Measurements from ENCODE around the gene SMC5. TPM values are rescaled to one million over a fixed set of nuclear protein-coding genes. Genes with fewer than 3 reads are reported as not detected.

The SMC5 gene
- total RNA-seq, 1 donor from 2014 or later: 25.4 TPM

DNA sequence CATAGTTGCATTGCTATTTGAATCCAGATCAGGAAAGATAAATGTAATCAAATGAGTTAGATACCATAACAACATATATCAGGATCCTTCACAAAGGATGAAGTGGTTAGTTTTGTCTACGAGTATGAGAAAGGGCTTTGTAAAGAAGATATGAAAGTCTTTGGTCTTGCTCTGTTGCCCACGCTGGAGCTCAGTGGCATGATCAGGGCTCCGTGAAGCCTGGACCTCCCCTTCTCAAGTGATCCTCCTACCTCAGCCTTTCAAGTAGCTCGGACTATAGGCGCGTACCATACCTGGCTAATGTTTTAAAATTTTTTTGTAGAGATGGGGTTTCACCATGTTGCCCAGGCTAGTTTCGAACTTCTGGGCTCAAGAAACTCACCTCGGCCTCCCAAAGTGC lies 1.8 kb downstream of the SMC5 start:
- H3K4me3 ChIP-seq (ENCODE audit: low read depth, low read length): no peak overlapping the region
- TF ChIP-seq, protein P1, sequence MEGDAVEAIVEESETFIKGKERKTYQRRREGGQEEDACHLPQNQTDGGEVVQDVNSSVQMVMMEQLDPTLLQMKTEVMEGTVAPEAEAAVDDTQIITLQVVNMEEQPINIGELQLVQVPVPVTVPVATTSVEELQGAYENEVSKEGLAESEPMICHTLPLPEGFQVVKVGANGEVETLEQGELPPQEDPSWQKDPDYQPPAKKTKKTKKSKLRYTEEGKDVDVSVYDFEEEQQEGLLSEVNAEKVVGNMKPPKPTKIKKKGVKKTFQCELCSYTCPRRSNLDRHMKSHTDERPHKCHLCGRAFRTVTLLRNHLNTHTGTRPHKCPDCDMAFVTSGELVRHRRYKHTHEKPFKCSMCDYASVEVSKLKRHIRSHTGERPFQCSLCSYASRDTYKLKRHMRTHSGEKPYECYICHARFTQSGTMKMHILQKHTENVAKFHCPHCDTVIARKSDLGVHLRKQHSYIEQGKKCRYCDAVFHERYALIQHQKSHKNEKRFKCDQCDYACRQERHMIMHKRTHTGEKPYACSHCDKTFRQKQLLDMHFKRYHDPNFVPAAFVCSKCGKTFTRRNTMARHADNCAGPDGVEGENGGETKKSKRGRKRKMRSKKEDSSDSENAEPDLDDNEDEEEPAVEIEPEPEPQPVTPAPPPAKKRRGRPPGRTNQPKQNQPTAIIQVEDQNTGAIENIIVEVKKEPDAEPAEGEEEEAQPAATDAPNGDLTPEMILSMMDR (IDR thresholded peaks at IDR 0.05; ENCODE audit: insufficient read depth, low read length, poor library complexity, severe bottlenecking): no peak
- H3K27me3 ChIP-seq (ENCODE audit: control insufficient read depth, insufficient read depth, low read length): no peaks in the 10 kb centered on the region
- H3K36me3 ChIP-seq (ENCODE audit: control insufficient read depth, insufficient read depth, low read length): peaks cover 1% of the 10 kb centered on the region
- DNase-seq (ENCODE audit: low read depth): no peak

DNA sequence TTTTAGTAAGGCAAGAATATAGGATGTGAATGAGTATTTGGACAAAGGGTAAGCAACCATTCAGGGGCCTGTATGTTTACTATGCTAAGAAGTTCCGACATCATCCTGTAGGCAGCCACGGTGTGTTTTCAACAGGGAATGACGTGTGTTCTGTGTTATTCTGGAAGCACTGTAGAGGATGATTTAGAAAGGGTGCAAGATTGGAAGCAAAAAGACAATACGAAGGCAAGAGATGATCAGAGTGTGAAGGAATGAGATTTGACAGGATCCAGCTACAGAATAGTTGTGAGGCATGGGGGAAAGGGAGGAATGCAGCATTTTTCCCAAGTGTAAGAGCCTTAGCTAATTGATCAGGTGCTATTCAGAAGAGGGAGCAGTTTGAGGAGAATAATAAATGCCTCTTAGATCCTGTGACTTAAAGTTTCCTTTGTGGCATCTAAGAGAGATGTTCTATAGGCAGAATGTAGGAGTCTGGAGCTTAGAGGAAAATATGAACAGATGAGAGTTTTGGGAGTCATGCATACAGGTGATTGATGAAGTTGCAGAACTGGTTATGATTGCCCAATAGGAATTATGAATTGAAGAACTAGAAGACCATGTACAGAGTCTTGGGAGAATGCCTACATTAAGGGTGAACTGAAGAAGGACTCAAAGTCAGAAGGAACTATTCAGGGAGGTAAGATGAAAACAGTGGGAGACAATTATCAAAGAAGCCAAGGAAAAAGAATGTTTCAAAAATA lies 2.5 kb downstream of the SMC5 start:
- H3K4me3 ChIP-seq (ENCODE audit: low read depth, low read length): no peak overlapping the region
- peaks cover 1% of the 10 kb centered on the region for H3K36me3 ChIP-seq (ENCODE audit: control insufficient read depth, insufficient read depth, low read length)
- no peak for DNase-seq (ENCODE audit: low read depth)
- no peaks in the 10 kb centered on the region for H3K27me3 ChIP-seq (ENCODE audit: control insufficient read depth, insufficient read depth, low read length)
- TF ChIP-seq, protein P1 (IDR thresholded peaks at IDR 0.05; ENCODE audit: insufficient read depth, low read length, poor library complexity, severe bottlenecking): no peak

DNA sequence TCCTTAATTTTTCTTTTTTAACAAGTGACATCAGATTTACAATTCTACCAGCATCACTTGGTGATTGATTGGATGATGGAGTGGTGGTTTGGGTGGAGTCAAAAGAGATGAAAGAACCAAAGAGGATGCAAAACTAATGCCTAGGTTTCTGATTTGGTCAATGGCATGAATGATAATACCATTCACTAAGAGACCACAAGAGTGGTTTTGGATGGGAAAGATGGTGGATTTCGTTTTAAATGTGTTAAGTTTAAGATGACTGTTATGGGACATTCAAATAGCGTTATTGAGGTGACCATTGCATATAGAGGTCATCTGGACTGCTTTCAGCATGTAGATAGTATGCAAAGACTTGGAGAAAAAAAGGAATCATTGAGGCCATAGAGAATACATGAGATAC lies 3.6 kb downstream of the SMC5 start:
- Histone ChIP-seq H3K27me3 (ENCODE audit: control insufficient read depth, insufficient read depth, low read length) (no peaks in the 10 kb centered on the region), H3K36me3 (ENCODE audit: control insufficient read depth, insufficient read depth, low read length) (peaks cover 1% of the 10 kb centered on the region), H3K4me3 (ENCODE audit: low read depth, low read length) (no peak overlapping the region)
- TF ChIP-seq, protein P1 (IDR thresholded peaks at IDR 0.05; ENCODE audit: insufficient read depth, low read length, poor library complexity, severe bottlenecking): no peak
- no peak for DNase-seq (ENCODE audit: low read depth)

DNA sequence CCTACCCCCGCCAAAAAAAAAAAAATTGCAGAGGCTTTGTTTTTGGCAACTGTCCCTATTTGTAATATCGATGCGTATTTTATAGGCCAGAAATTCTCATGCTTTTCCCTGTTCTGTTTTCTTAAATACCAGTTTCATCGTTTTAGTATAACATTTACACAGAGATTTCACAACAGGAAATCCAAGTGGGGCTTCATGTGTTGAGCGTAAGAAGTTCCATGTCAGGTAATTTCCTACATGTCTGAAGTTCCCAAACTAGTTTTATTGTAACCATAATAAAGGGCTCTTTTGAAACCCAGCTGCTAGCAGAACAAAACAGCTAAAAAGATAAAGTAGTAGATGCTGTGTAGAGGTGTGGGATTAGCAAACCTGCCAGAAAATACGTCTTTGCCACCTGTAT lies 4.2 kb downstream of the SMC5 start:
- H3K4me3 ChIP-seq (ENCODE audit: low read depth, low read length): no peak overlapping the region

DNA sequence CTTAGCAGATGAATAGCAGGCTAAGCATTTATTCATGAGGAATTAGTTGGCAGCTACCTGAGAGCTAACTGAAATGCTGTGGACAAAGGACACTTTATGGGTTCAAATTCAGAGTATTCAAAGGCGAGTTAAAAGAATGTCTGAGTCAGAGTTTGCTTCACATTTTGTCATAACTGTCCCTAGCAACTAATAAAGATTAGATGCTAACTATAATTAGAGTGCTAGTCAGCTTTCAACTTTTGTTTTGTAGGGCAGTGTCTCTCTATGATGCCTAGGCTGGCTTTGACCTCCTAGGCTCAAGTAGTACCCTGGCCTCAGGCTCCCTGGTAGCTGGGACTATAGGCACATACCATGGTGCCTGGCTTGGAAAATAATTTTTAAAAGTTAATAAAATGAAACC lies 4.6 kb downstream of the SMC5 start:
- no peak for DNase-seq (ENCODE audit: low read depth)
- TF ChIP-seq, protein P1 (IDR thresholded peaks at IDR 0.05; ENCODE audit: insufficient read depth, low read length, poor library complexity, severe bottlenecking): no peak
- Histone ChIP-seq H3K36me3 (ENCODE audit: control insufficient read depth, insufficient read depth, low read length) (peaks cover 1% of the 10 kb centered on the region), H3K4me3 (ENCODE audit: low read depth, low read length) (no peak overlapping the region), H3K27me3 (ENCODE audit: control insufficient read depth, insufficient read depth, low read length) (no peaks in the 10 kb centered on the region)

More for the DNA sequence above, 4.2 kb downstream of the SMC5 start:
- H3K27me3 ChIP-seq (ENCODE audit: control insufficient read depth, insufficient read depth, low read length): no peaks in the 10 kb centered on the region
- H3K36me3 ChIP-seq (ENCODE audit: control insufficient read depth, insufficient read depth, low read length): peaks cover 1% of the 10 kb centered on the region
- DNase-seq (ENCODE audit: low read depth): no peak
- TF ChIP-seq, protein P1 (IDR thresholded peaks at IDR 0.05; ENCODE audit: insufficient read depth, low read length, poor library complexity, severe bottlenecking): no peak

DNA sequence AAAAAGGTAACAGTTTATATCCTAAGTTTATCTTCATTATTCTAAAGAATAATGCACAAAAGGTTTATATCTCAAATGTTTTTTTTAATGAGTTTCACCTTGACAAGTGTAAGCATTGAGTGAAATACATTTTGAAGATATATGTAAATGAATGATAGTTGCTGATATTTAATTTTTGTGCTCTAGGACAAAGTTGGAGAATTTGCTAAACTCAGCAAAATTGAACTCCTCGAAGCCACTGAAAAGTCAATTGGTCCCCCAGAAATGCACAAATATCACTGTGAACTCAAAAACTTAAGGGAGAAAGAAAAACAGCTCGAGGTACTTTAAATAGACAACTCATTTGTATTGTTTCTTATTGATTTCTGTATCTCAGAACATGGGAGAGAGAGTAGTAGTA lies 19.5 kb downstream of the SMC5 start:
- no peak for DNase-seq (ENCODE audit: low read depth)
- TF ChIP-seq, protein P1 (IDR thresholded peaks at IDR 0.05; ENCODE audit: insufficient read depth, low read length, poor library complexity, severe bottlenecking): no peak

More for the DNA sequence above, 19.5 kb downstream of the SMC5 start:
- no peaks in the 10 kb centered on the region for H3K27me3 ChIP-seq (ENCODE audit: control insufficient read depth, insufficient read depth, low read length)
- H3K36me3 ChIP-seq (ENCODE audit: control insufficient read depth, insufficient read depth, low read length): no peaks in the 10 kb centered on the region
- H3K4me3 ChIP-seq (ENCODE audit: low read depth, low read length): no peak overlapping the region

Measured in kidney epithelial cell (primary cell).